CD14-positive monocyte (primary cell): ENCODE data around the gene SH3BP4. TPM values are rescaled to one million over a fixed set of nuclear protein-coding genes. Genes with fewer than 3 reads are reported as not detected.

Experiments used
- DNase-seq, 3 donors: peaks; one replicate each; pipeline ENCODE4 v3.0.0-alpha.2; 2011 to 2022
- H2AFZ ChIP-seq: 2 replicates; pipeline ENCODE4 v1.6.0; 2012; ENCODE audit warnings: mild to moderate bottlenecking, low read depth, low read length, inconsistent platforms; ENCODE audit not compliant: insufficient read depth, poor library complexity, severe bottlenecking
- H3K27ac ChIP-seq, 2 donors: 1 replicate in 1 of 2; 2 replicates in 1 of 2; pipeline ENCODE4 v1.5.1; 2012 to 2013; ENCODE audit warnings: low read length in 2 of 2, control low read depth in 1 of 2, inconsistent platforms in 1 of 2, low read depth in 1 of 2, mild to moderate bottlenecking in 1 of 2
- H3K27me3 ChIP-seq, 2 donors: one replicate each; pipeline versions ENCODE4 v1.6.0 to v1.6.1; 2011 to 2013; ENCODE audit warnings: low read length in 2 of 2; ENCODE audit not compliant: control insufficient read depth in 2 of 2, insufficient read depth in 2 of 2
- H3K36me3 ChIP-seq, 2 donors: replicated peaks in 1 of 2; 1 replicate in 1 of 2; 2 replicates in 1 of 2; pipeline versions ENCODE4 v1.5.1 to v1.6.1; 2012 to 2013; ENCODE audit warnings: low read length in 2 of 2, control low read depth in 1 of 2, inconsistent platforms in 1 of 2, mild to moderate bottlenecking in 1 of 2; ENCODE audit not compliant: insufficient read depth in 2 of 2, control insufficient read depth in 1 of 2
- H3K4me1 ChIP-seq, 2 donors: 1 replicate in 1 of 2; 2 replicates in 1 of 2; pipeline versions ENCODE4 v1.5.1 to v1.6.1; 2012 to 2013; ENCODE audit warnings: low read length in 2 of 2, control low read depth in 1 of 2, inconsistent platforms in 1 of 2, mild to moderate bottlenecking in 1 of 2, moderate library complexity in 1 of 2; ENCODE audit not compliant: insufficient read depth in 2 of 2, control insufficient read depth in 1 of 2
- H3K4me2 ChIP-seq: replicated peaks from 2 replicates; pipeline ENCODE3; 2012; ENCODE audit warnings: low read length, moderate library complexity, mild to moderate bottlenecking; ENCODE audit not compliant: poor library complexity, severe bottlenecking; ENCODE audit errors: extremely low read depth
- H3K4me3 ChIP-seq, 3 experiments: fragments of 200-600 bp in 1 of 3; sonication (generic) in 1 of 3; replicated peaks in 1 of 3; 1 replicate in 2 of 3; 2 replicates in 1 of 3; pipeline ENCODE4 v1.5.1; 2011 to 2013; ENCODE audit warnings: low read length in 3 of 3, mild to moderate bottlenecking in 3 of 3, control low read depth in 2 of 3, low read depth in 2 of 3, inconsistent platforms in 1 of 3, moderate library complexity in 1 of 3
- H3K79me2 ChIP-seq: 2 replicates; pipeline ENCODE4 v1.6.0; 2012; ENCODE audit warnings: mild to moderate bottlenecking, control low read depth, inconsistent platforms, low read length, moderate library complexity; ENCODE audit not compliant: insufficient read depth
- H3K9ac ChIP-seq: 2 replicates; pipeline ENCODE4 v1.6.0; 2017; ENCODE audit warnings: low read length, mild to moderate bottlenecking; ENCODE audit not compliant: insufficient read depth, poor library complexity, severe bottlenecking
- H3K9me3 ChIP-seq, 2 donors: replicated peaks in 1 of 2; 1 replicate in 1 of 2; 2 replicates in 1 of 2; pipeline versions ENCODE4 v1.5.1 to v1.6.1; 2012 to 2013; ENCODE audit warnings: low read length in 2 of 2, control low read depth in 1 of 2; ENCODE audit not compliant: control insufficient read depth in 1 of 2, insufficient read depth in 1 of 2
- H4K20me1 ChIP-seq: 2 replicates; pipeline ENCODE4 v1.6.0; 2012; ENCODE audit warnings: mild to moderate bottlenecking, low read length, control low read depth, moderate library complexity; ENCODE audit not compliant: insufficient read depth
- H3K27ac Mint-ChIP-seq, 7 donors: one replicate each; pipeline ENCODE4 v1.8.0; 2020; ENCODE audit warnings: mild to moderate bottlenecking in 7 of 7, mixed read lengths in 7 of 7, moderate library complexity in 6 of 7, inconsistent platforms in 2 of 7
- H3K27me3 Mint-ChIP-seq, 3 donors: one replicate each; pipeline ENCODE4 v1.8.0; 2021 to 2022; ENCODE audit warnings: low read depth in 3 of 3, mild to moderate bottlenecking in 3 of 3, mixed read lengths in 3 of 3, moderate library complexity in 3 of 3, inconsistent platforms in 1 of 3
- H3K36me3 Mint-ChIP-seq, 2 donors: one replicate each; pipeline ENCODE4 v1.8.0; 2020; ENCODE audit warnings: mixed read lengths in 2 of 2, inconsistent platforms in 1 of 2, mild to moderate bottlenecking in 1 of 2
- H3K4me1 Mint-ChIP-seq: one replicate; pipeline ENCODE4 v1.8.0; 2020; ENCODE audit warnings: mild to moderate bottlenecking, mixed read lengths
- H3K4me3 Mint-ChIP-seq, 2 donors: one replicate each; pipeline ENCODE4 v1.8.0; 2020; ENCODE audit warnings: mild to moderate bottlenecking in 2 of 2, mixed read lengths in 2 of 2, moderate library complexity in 1 of 2
- H3K9me3 Mint-ChIP-seq, 7 donors: one replicate each; pipeline ENCODE4 v1.8.0; 2020 to 2022; ENCODE audit warnings: mixed read lengths in 7 of 7, mild to moderate bottlenecking in 6 of 7, moderate library complexity in 6 of 7, inconsistent platforms in 2 of 7
- WGBS: methylation state at CpG from one replicate; pipeline ENCODE4 v1.1.5; 2013; ENCODE audit warnings: missing lambda C conversion rate; ENCODE audit not compliant: insufficient coverage; 5-methylcytosine and 5-hydroxymethylcytosine counted together
- intact Hi-C, 2 donors: fragments of 100-400 bp; cut with micrococcal nuclease; formaldehyde crosslinking; loops; one replicate each; pipeline versions ENCODE4 v1.15.0 to v1.15.1; 2023
- polyA plus RNA-seq, 3 donors: library from polyadenylated mRNA; depleted of rRNA in 1 of 3; unstranded in 2 of 3; stranded (reverse) in 1 of 3; fragments of 300-500 nt in 2 of 3; fragments of >200 nt in 1 of 3; fragmentation: Illumina TruSeq in 2 of 3; gene quantifications; 1 replicate in 2 of 3; 2 replicates in 1 of 3; pipeline ENCODE4 v1.2.3, GENCODE V29; 2012 to 2021
- TF ChIP-seq, protein P1 (sequence below): fragments of 200-600 bp; IDR thresholded peaks from one replicate; pipeline ENCODE4 v1.8.0; 2022; ENCODE audit warnings: antibody characterized with exemption, mild to moderate bottlenecking

SH3BP4 gene
- polyA plus RNA-seq, 3 donors = 0.66 to 1.6 (median 1.3) TPM

DNA sequence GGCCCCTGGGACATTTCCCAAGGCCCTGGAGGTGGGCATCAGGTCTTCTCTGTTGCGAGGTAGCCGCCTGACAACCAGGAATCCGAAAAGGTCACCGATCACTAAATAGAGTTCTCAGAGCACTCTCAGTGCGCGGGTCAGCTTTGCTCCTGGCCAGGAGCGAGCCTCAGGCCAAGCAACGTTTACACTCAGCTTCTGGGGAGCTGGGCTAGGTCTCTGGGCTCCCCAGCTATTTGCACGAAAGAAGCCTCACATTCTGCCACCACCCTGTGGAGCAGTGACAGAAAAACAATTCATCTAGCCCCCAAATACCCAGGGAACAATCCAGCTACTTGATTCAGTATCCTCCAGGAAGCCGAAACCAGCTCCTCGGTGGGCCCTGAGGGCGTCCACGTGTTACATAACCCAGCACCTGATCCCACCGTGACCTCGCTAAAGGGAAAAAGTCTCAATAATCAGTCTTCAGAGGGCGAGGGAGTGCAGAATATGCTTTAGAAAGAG lies 3.3 kb downstream of the SH3BP4 start:
- intact Hi-C loops = no loop called here
- peaks cover 16 to 27% of the 10 kb centered on the region in 2 donors for H3K4me1 ChIP-seq
- no peak overlapping the region for H3K9ac ChIP-seq
- no peaks in the 10 kb centered on the region for H4K20me1 ChIP-seq
- H3K79me2 ChIP-seq = no peaks in the 10 kb centered on the region
- no peak overlapping the region for H3K4me3 ChIP-seq
- peaks cover 0 to 3% of the 10 kb centered on the region in 2 donors for H3K9me3 ChIP-seq
- Mint-ChIP-seq H3K27ac (no peak overlapping the region), H3K9me3 (peaks cover 0 to 15% (median 6%) of the 10 kb centered on the region in 7 donors), H3K4me3 (no peak overlapping the region), H3K36me3 (peaks cover 7 to 13% of the 10 kb centered on the region in 2 donors), H3K4me1 (peaks cover 26% of the 10 kb centered on the region), H3K27me3 (peaks cover 42 to 57% (median 48%) of the 10 kb centered on the region in 3 donors)
- TF ChIP-seq, protein P1, sequence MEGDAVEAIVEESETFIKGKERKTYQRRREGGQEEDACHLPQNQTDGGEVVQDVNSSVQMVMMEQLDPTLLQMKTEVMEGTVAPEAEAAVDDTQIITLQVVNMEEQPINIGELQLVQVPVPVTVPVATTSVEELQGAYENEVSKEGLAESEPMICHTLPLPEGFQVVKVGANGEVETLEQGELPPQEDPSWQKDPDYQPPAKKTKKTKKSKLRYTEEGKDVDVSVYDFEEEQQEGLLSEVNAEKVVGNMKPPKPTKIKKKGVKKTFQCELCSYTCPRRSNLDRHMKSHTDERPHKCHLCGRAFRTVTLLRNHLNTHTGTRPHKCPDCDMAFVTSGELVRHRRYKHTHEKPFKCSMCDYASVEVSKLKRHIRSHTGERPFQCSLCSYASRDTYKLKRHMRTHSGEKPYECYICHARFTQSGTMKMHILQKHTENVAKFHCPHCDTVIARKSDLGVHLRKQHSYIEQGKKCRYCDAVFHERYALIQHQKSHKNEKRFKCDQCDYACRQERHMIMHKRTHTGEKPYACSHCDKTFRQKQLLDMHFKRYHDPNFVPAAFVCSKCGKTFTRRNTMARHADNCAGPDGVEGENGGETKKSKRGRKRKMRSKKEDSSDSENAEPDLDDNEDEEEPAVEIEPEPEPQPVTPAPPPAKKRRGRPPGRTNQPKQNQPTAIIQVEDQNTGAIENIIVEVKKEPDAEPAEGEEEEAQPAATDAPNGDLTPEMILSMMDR = no peak
- no peak overlapping the region for H2AFZ ChIP-seq
- DNase-seq = no peak
- no peak overlapping the region for H3K4me2 ChIP-seq
- peaks cover 28 to 40% of the 10 kb centered on the region in 2 donors for H3K27me3 ChIP-seq
- H3K27ac ChIP-seq = no peak overlapping the region
- no peaks in the 10 kb centered on the region for H3K36me3 ChIP-seq
- WGBS = 95% methylated on average over 9 of the region's 16 CpGs

DNA sequence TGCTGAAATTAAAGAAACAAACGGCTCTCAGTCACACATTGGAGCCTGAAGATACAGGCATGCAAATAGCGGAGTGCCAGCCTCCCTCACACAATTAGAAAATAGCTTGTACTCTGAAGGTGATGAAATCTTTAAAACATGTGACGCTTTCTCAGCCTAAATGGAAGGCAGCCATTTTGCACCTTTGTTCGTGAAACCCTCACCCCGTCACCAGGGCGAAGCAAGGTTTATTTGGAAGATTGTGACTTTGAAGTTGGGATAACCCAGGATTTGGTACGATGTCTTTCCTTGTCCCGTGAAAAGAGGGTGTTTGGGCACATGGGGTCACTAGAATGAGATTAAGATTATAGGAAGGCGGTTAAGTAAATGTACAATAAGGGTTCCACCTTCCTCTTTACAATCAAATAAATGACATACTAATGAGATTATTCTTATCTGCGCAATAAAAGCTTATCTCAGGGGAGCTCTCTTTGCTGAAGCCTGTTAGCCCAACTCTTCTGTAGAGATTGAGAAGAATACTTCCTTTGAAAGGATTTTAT lies 4.2 kb downstream of the SH3BP4 start:
- H3K79me2 ChIP-seq = no peaks in the 10 kb centered on the region
- no CpG with 5 or more reads among the region's 10 CpGs for WGBS
- no peak overlapping the region for H3K27ac ChIP-seq
- no peak overlapping the region for H3K4me3 ChIP-seq
- Mint-ChIP-seq H3K36me3 (peaks cover 3 to 7% of the 10 kb centered on the region in 2 donors), H3K4me3 (no peak overlapping the region), H3K9me3 (peaks cover 0 to 11% (median 3%) of the 10 kb centered on the region in 7 donors), H3K27ac (no peak overlapping the region), H3K4me1 (peaks cover 18% of the 10 kb centered on the region), H3K27me3 (peaks cover 33 to 49% (median 39%) of the 10 kb centered on the region in 3 donors)
- peaks cover 19 to 32% of the 10 kb centered on the region in 2 donors for H3K27me3 ChIP-seq
- no peaks in the 10 kb centered on the region for H3K36me3 ChIP-seq
- no peak overlapping the region for H3K4me2 ChIP-seq
- no peaks in the 10 kb centered on the region for H3K9me3 ChIP-seq
- TF ChIP-seq, protein P1 = no peak
- H2AFZ ChIP-seq = no peak overlapping the region
- H3K9ac ChIP-seq = no peak overlapping the region
- H4K20me1 ChIP-seq = no peaks in the 10 kb centered on the region
- peaks cover 12 to 23% of the 10 kb centered on the region in 2 donors for H3K4me1 ChIP-seq
- DNase-seq = no peak
- intact Hi-C loops = no loop called here
